Testis (tissue), 3 donors: ENCODE measurements around the gene PTER. TPM values are rescaled to one million over a fixed set of nuclear protein-coding genes. Genes with fewer than 3 reads are reported as not detected.
A peak's percentile ranks its signal among the peaks of the same experiment; 100 is the strongest.

Experiments
- DNase-seq: peaks from one replicate; pipeline ENCODE4 v3.0.0-alpha.2; 2019
- H3K27ac ChIP-seq, 2 donors: fragments of 200-600 bp; sonication (generic); one replicate each; pipeline ENCODE4 v1.5.1; 2019
- H3K27me3 ChIP-seq: fragments of 200-600 bp; sonication (generic); one replicate; pipeline ENCODE4 v1.5.1; 2019
- H3K36me3 ChIP-seq: fragments of 200-600 bp; sonication (generic); one replicate; pipeline ENCODE4 v1.5.1; 2017; ENCODE audit warnings: low read depth; ENCODE audit errors: missing control alignments
- H3K4me1 ChIP-seq: fragments of 200-600 bp; sonication (generic); one replicate; pipeline ENCODE4 v1.5.1; 2019
- H3K4me3 ChIP-seq, 2 donors: fragments of 200-600 bp; sonication (generic); one replicate each; pipeline ENCODE4 v1.5.1; 2017 to 2019
- H3K9me3 ChIP-seq: fragments of 200-600 bp; sonication (generic); one replicate; pipeline ENCODE4 v1.5.1; 2017
- CTCF ChIP-seq, 3 experiments: fragments of 450-650 bp in 2 of 3; fragments of 200-600 bp in 1 of 3; sonication (generic) in 1 of 3; IDR thresholded peaks; one replicate each; pipeline ENCODE4 v1.5.1; 2016 to 2019; ENCODE audit warnings: antibody characterized with exemption in 3 of 3, mild to moderate bottlenecking in 2 of 3, moderate library complexity in 1 of 3
- POLR2A ChIP-seq: fragments of 450-650 bp; IDR thresholded peaks from one replicate; pipeline ENCODE4 v1.6.1; 2017; ENCODE audit warnings: antibody characterized with exemption, mild to moderate bottlenecking, moderate library complexity
- WGBS, 2 donors: methylation state at CpG; one replicate each; pipeline ENCODE4 v1.1.5; 2018; 5-methylcytosine and 5-hydroxymethylcytosine counted together
- intact Hi-C: fragments of 100-400 bp; cut with DNase I; formaldehyde crosslinking; loops from one replicate; pipeline ENCODE4 v1.15.1; 2023; ENCODE audit warnings: low total_unique reads
- polyA plus RNA-seq: library from polyadenylated mRNA; stranded (reverse); fragments of 350-450 nt; fragmentation: Illumina TruSeq; extraction: RNeasy Lipid Tissue Mini Kit (QIAGEN cat#74804); gene quantifications from one replicate; pipeline ENCODE4 v1.2.3, GENCODE V29; 2014; ENCODE audit warnings: low read depth, low replicate concordance; ENCODE audit not compliant: insufficient read depth
- total RNA-seq, 2 donors: library from RNA; depleted of rRNA; stranded (reverse); fragments of >200 nt; gene quantifications; one replicate each; pipeline ENCODE4 v1.2.3, GENCODE V29; 2016

Gene PTER
- total and polyA plus RNA-seq, 3 donors from 2014 or later = 3.7 to 5.8 (median 4.2) TPM

- no peak for DNase-seq
- H3K27ac ChIP-seq = no peak overlapping the region
- no peak for TF ChIP-seq CTCF (IDR thresholded peaks at IDR 0.05)
- TF ChIP-seq POLR2A = no peak
- WGBS, 2 donors = 2 to 4% methylated on average over 43 to 92 of the region's 104 CpGs
- H3K4me1 ChIP-seq = no peaks in the 10 kb centered on the region
- peak overlapping the region in 1 of 2 donors; percentile 0 for H3K4me3 ChIP-seq
- no peaks in the 10 kb centered on the region for H3K27me3 ChIP-seq
- H3K9me3 ChIP-seq = no peaks in the 10 kb centered on the region
- intact Hi-C loops = no loop called here
- no peaks in the 10 kb centered on the region for H3K36me3 ChIP-seq
These were observed 83.4 kb downstream of the PTER start for GRCh38 chr10:16519908-16520861.

DNA sequence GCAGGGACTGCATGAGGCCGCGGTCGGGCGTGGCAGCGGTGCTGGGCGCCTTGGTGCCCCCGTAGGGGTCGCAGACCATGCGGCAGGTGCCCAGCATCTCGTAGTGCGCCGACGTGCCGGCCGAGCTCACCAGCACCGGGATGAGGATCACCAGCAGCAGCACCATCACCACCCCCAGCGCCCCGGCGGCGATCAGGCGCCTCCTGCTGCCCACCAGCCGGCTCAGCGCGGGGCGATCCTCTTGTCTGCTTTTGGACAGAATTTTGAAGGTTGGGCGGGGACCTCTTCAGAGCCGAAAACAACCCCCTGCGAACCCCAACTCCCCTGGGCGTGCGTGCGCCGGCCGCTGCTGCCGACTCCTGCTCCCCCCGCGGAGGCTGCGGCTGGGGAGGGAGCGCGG lies 84.1 kb downstream of the PTER start:
- TF ChIP-seq CTCF (IDR thresholded peaks at IDR 0.05) (no peak), POLR2A (no peak)
- Histone ChIP-seq H3K4me3 (peak overlapping the region; percentile 36 to 38), H3K27me3 (no peaks in the 10 kb centered on the region), H3K4me1 (no peaks in the 10 kb centered on the region), H3K36me3 (no peaks in the 10 kb centered on the region), H3K9me3 (no peaks in the 10 kb centered on the region), H3K27ac (no peak overlapping the region)
- intact Hi-C loops = no loop called here
- 1% methylated on average over 17 of the region's 39 CpGs; no CpG with 5 or more reads in 1 of the 2 donors for WGBS, 2 donors
- DNase-seq = no peak

- Histone ChIP-seq H3K27ac (no peak within 1 kb of the TSS), H3K4me3 (peak within 1 kb of the TSS; percentile 36 to 38), H3K4me1 (no peaks in the 10 kb centered on the region), H3K36me3 (no peaks in the 10 kb centered on the region), H3K27me3 (no peaks in the 10 kb centered on the region), H3K9me3 (no peaks in the 10 kb centered on the region)
- TF ChIP-seq CTCF (IDR thresholded peaks at IDR 0.05) (no peak), POLR2A (no peak)
- intact Hi-C loops = no loop called here
- DNase-seq = peak; percentile 25
- 0 to 1% methylated on average over 47 to 64 of the region's 68 CpGs for WGBS, 2 donors
These were observed 84.7 kb downstream of the PTER start, which contains the start of gene C1QL3 for GRCh38 chr10:16521311-16522016. TSS of gene C1QL3 (minus strand) at chr10:16521879. CDS start at chr10:16521065, 814 bp downstream.

- Histone ChIP-seq H3K9me3 (no peaks in the 10 kb centered on the region), H3K27ac (no peak overlapping the region), H3K27me3 (no peaks in the 10 kb centered on the region), H3K36me3 (no peaks in the 10 kb centered on the region), H3K4me1 (no peaks in the 10 kb centered on the region), H3K4me3 (no peak overlapping the region)
- intact Hi-C loops = no loop called here
- WGBS, 2 donors = 62 to 68% methylated on average over 4 of the region's 4 CpGs
- TF ChIP-seq CTCF (IDR thresholded peaks at IDR 0.05) (no peak), POLR2A (no peak)
- no peak for DNase-seq
These were observed 90.6 kb downstream of the PTER start for GRCh38 chr10:16527452-16527851.
